ENCODE measurements around the gene KCNJ12. TPM values are rescaled to one million over a fixed set of nuclear protein-coding genes. Genes with fewer than 3 reads are reported as not detected.

KCNJ12 gene
- total RNA-seq, 1 experiment from 2014 or later: 2.3 TPM

DNA sequence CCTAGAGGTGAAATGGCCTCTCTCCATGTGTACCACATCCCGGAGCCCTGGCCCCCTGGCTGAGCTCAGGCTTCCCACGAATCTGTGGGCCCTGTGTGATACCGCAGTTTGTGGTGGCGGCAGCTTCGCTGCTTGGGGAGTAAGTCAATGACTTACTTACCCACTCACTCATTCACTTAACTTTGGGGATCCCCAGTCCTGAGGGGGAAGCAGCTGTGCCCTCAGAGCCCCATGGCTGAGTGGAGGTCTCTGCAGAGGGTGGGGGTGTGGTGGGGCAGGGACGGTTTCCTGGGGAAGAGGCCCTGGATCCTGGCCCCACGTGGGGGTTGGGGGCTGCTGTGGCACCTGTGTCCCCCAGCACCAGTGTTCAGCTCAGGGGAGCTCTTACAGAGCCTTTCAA, 13.2 kb downstream of the KCNJ12 start (continued):
- TF ChIP-seq OVOL2 (CRISPR knock-in tag; IDR thresholded peaks at IDR 0.05; ENCODE audit: borderline replicate concordance) (no peak), CREB1 (CRISPR knock-in tag; IDR thresholded peaks at IDR 0.05) (no peak), ZNF671 (CRISPR knock-in tag; IDR thresholded peaks at IDR 0.05) (no peak)

GRCh38 chr17:21390294-21390693, 14.1 kb downstream of the KCNJ12 start:
- no peaks in the 10 kb centered on the region for H3K4me1 Mint-ChIP-seq
- no peak overlapping the region for H3K4me3 Mint-ChIP-seq
- no peaks in the 10 kb centered on the region for H3K27me3 Mint-ChIP-seq (ENCODE audit: low read depth)
- H3K36me3 Mint-ChIP-seq: no peaks in the 10 kb centered on the region
- ATAC-seq: no peak
- no peak overlapping the region for H3K27ac Mint-ChIP-seq
- CTCF ChIA-PET: no interaction called here
- POLR2A ChIA-PET: no interaction called here
- TF ChIP-seq IRF2 (CRISPR knock-in tag; IDR thresholded peaks at IDR 0.05; ENCODE audit: borderline replicate concordance, low read depth) (no peak), ZNF532 (CRISPR knock-in tag; IDR thresholded peaks at IDR 0.05; ENCODE audit: borderline replicate concordance) (no peak), ARID4B (CRISPR knock-in tag; IDR thresholded peaks at IDR 0.05; ENCODE audit: borderline replicate concordance) (no peak)
- TF ChIP-seq, protein P1, sequence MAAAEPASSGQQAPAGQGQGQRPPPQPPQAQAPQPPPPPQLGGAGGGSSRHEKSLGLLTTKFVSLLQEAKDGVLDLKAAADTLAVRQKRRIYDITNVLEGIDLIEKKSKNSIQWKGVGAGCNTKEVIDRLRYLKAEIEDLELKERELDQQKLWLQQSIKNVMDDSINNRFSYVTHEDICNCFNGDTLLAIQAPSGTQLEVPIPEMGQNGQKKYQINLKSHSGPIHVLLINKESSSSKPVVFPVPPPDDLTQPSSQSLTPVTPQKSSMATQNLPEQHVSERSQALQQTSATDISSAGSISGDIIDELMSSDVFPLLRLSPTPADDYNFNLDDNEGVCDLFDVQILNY (CRISPR knock-in tag; IDR thresholded peaks at IDR 0.05): no peak
- TF ChIP-seq, protein P2, sequence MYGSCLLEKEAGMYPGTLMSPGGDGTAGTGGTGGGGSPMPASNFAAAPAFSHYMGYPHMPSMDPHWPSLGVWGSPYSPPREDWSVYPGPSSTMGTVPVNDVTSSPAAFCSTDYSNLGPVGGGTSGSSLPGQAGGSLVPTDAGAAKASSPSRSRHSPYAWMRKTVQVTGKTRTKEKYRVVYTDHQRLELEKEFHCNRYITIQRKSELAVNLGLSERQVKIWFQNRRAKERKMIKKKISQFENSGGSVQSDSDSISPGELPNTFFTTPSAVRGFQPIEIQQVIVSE (CRISPR knock-in tag; IDR thresholded peaks at IDR 0.05; ENCODE audit: borderline replicate concordance): no peak
- H3K9me3 Mint-ChIP-seq: no peaks in the 10 kb centered on the region
- DNase-seq (ENCODE audit: low spot score): no peak

DNA sequence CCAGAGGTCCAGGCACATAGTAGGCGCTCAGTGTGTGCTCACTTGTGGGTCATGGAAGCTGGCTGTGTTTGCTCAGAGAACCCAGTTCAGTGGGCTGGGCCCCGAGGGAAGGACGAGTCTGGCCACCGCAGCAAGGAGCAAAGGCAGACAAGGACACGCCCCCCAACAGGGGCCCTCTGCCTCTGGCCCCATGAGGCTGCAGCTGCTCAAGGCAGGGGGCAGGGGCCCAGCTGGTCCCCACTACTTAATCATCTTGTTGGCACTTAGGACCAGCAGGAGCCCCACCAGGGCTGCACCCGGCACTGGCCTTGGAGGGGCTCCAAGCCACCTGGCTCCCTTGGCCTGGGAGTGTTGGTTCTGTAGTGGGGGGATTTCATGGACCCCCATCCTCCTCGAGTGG, 16.1 kb downstream of the KCNJ12 start:
- ChIA-PET CTCF (interaction anchor here (0.5 to 0.6 kb wide), 2 partner anchors 24 to 119 kb away, joined by 3 read pairs; no protein-coding TSS in a partner anchor), POLR2A (no interaction called here)
- ATAC-seq (no peak), DNase-seq (ENCODE audit: low spot score) (no peak)
- H3K9me3 Mint-ChIP-seq: no peaks in the 10 kb centered on the region
- no peak overlapping the region for H3K4me3 Mint-ChIP-seq
- no peaks in the 10 kb centered on the region for H3K36me3 Mint-ChIP-seq
- no peak overlapping the region for H3K27ac Mint-ChIP-seq
- no peaks in the 10 kb centered on the region for H3K27me3 Mint-ChIP-seq (ENCODE audit: low read depth)
- no peaks in the 10 kb centered on the region for H3K4me1 Mint-ChIP-seq
- TF ChIP-seq USF2 (CRISPR knock-in tag; IDR thresholded peaks at IDR 0.05) (no peak), CREM (CRISPR knock-in tag; IDR thresholded peaks at IDR 0.05) (no peak), ZNF423 (CRISPR knock-in tag; IDR thresholded peaks at IDR 0.05) (no peak), ZNF219 (CRISPR knock-in tag; IDR thresholded peaks at IDR 0.05; ENCODE audit: borderline replicate concordance) (no peak), PRRX2 (CRISPR knock-in tag; IDR thresholded peaks at IDR 0.05) (no peak), RELA (CRISPR knock-in tag; IDR thresholded peaks at IDR 0.05; ENCODE audit: borderline replicate concordance) (no peak), ZNF416 (CRISPR knock-in tag; IDR thresholded peaks at IDR 0.05) (no peak), ZNF263 (CRISPR knock-in tag; IDR thresholded peaks at IDR 0.05; ENCODE audit: low read depth) (no peak), ERG (CRISPR knock-in tag; IDR thresholded peaks at IDR 0.05) (no peak), NFATC4 (CRISPR knock-in tag; IDR thresholded peaks at IDR 0.05) (no peak)
- TF ChIP-seq, protein P3, sequence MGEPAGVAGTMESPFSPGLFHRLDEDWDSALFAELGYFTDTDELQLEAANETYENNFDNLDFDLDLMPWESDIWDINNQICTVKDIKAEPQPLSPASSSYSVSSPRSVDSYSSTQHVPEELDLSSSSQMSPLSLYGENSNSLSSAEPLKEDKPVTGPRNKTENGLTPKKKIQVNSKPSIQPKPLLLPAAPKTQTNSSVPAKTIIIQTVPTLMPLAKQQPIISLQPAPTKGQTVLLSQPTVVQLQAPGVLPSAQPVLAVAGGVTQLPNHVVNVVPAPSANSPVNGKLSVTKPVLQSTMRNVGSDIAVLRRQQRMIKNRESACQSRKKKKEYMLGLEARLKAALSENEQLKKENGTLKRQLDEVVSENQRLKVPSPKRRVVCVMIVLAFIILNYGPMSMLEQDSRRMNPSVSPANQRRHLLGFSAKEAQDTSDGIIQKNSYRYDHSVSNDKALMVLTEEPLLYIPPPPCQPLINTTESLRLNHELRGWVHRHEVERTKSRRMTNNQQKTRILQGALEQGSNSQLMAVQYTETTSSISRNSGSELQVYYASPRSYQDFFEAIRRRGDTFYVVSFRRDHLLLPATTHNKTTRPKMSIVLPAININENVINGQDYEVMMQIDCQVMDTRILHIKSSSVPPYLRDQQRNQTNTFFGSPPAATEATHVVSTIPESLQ (CRISPR knock-in tag; IDR thresholded peaks at IDR 0.05): no peak
